PC-3 (cell line): ENCODE measurements around the gene AGPS. TPM values are rescaled to one million over a fixed set of nuclear protein-coding genes. Genes with fewer than 3 reads are reported as not detected.
A peak's percentile ranks its signal among the peaks of the same experiment; 100 is the strongest.

Experiments
- ATAC-seq: fragments of 200-7000 bp; cut with Tn5 transposase; 2 replicates; pipeline ENCODE4 v1.9.1; 2020; ENCODE audit warnings: mild to moderate bottlenecking, moderate library complexity
- BruUV-seq: library from RNA; stranded (reverse); fragments of 400-500 nt; replicated peaks from 2 replicates; lab custom pipeline; 2021; lab: Mats Ljungman, UMichigan
- CTCF ChIA-PET: fragments of 300-600 bp; sonication (Branson Sonifier 250); formaldehyde crosslinking; loops from one replicate; lab custom pipeline; 2022; ENCODE audit warnings: antibody characterized with exemption; lab: Charles Lee
- POLR2A ChIA-PET: fragments of 300-600 bp; sonication (Branson Sonifier 250); formaldehyde crosslinking; loops from one replicate; lab custom pipeline; 2022; ENCODE audit warnings: antibody characterized with exemption; ENCODE audit not compliant: unreplicated experiment; lab: Charles Lee
- DNase-seq: peaks from one replicate; pipeline ENCODE4 v3.0.0-alpha.2; 2015
- H2AFZ ChIP-seq: fragments of 300-600 bp; sonication (generic); 2 replicates; pipeline ENCODE4 v1.6.0; 2016; ENCODE audit warnings: antibody characterized with exemption, low read length
- H3F3A ChIP-seq: fragments of 300-600 bp; sonication (generic); one replicate; pipeline ENCODE4 v1.6.0; 2017; ENCODE audit warnings: antibody characterized with exemption, low read length, control low read depth, mild to moderate bottlenecking; ENCODE audit not compliant: unreplicated experiment
- H3K27ac ChIP-seq: fragments of 300-600 bp; sonication (generic); 2 replicates; pipeline ENCODE4 v1.5.1; 2016; ENCODE audit warnings: mild to moderate bottlenecking, low read length
- H3K27me3 ChIP-seq: fragments of 300-600 bp; sonication (generic); 2 replicates; pipeline ENCODE4 v1.6.1; 2016; ENCODE audit warnings: low read length, mixed read lengths
- H3K36me3 ChIP-seq: fragments of 300-600 bp; sonication (generic); 2 replicates; pipeline ENCODE4 v1.6.1; 2016; ENCODE audit warnings: low read depth, mixed run types, low read length, mixed read lengths
- H3K4me1 ChIP-seq: fragments of 300-600 bp; sonication (generic); 2 replicates; pipeline ENCODE4 v1.5.1; 2016; ENCODE audit warnings: low read length; ENCODE audit not compliant: insufficient read depth
- H3K4me2 ChIP-seq: fragments of 300-600 bp; sonication (generic); 2 replicates; pipeline ENCODE4 v1.6.0; 2016; ENCODE audit warnings: low read length
- H3K4me3 ChIP-seq: fragments of 300-600 bp; sonication (generic); 2 replicates; pipeline ENCODE4 v1.5.1; 2016; ENCODE audit warnings: mild to moderate bottlenecking, low read length, mixed read lengths
- H3K79me2 ChIP-seq: fragments of 300-600 bp; sonication (generic); 2 replicates; pipeline ENCODE4 v1.6.1; 2017; ENCODE audit warnings: low read length, mixed read lengths
- H3K9ac ChIP-seq: fragments of 300-600 bp; sonication (generic); 2 replicates; pipeline ENCODE4 v1.6.0; 2016; ENCODE audit warnings: mild to moderate bottlenecking, low read length
- H3K9me2 ChIP-seq: fragments of 300-600 bp; sonication (generic); replicated peaks from 2 replicates; pipeline ENCODE4 v1.6.1; 2016; ENCODE audit warnings: mixed run types, low read length, mixed read lengths
- H3K9me3 ChIP-seq: fragments of 300-600 bp; sonication (generic); 2 replicates; pipeline ENCODE4 v1.6.1; 2016; ENCODE audit warnings: low read length, mixed read lengths
- H4K20me1 ChIP-seq: fragments of 300-600 bp; sonication (generic); 2 replicates; pipeline ENCODE4 v1.6.1; 2016; ENCODE audit warnings: low read length, mixed read lengths
- CTCF ChIP-seq: fragments of 300-600 bp; sonication (generic); conservative IDR thresholded peaks from 2 replicates; pipeline ENCODE4 v1.5.1; 2017; ENCODE audit warnings: antibody characterized with exemption, low read depth, mild to moderate bottlenecking, low read length
- EZH2 ChIP-seq: fragments of 300-600 bp; sonication (generic); IDR thresholded peaks from one replicate; pipeline ENCODE4 v1.6.1; 2017; ENCODE audit warnings: antibody characterized with exemption, mild to moderate bottlenecking, low read length; ENCODE audit not compliant: unreplicated experiment
- EZH2phosphoT487 ChIP-seq: fragments of 300-600 bp; sonication (generic); IDR thresholded peaks from 2 replicates; pipeline ENCODE4 v1.6.1; 2018; ENCODE audit warnings: mild to moderate bottlenecking, antibody characterized with exemption, low read length, borderline replicate concordance
- intact Hi-C: fragments of 100-400 bp; cut with micrococcal nuclease; formaldehyde crosslinking; loops from 2 replicates; pipeline ENCODE4 v1.9.0; 2023
- total RNA-seq: library from RNA; depleted of rRNA; stranded (reverse); fragments of >200 nt; gene quantifications from 2 replicates; pipeline ENCODE4 v1.2.3, GENCODE V29; 2014

AGPS gene
- total RNA-seq, 1 experiment from 2014 or later, result 147 TPM

- Histone ChIP-seq H3K79me2 (peaks cover 41% of the 10 kb centered on the region), H3K4me3 (no peak overlapping the region), H3K9me2 (no peaks in the 10 kb centered on the region), H4K20me1 (no peaks in the 10 kb centered on the region), H3K4me1 (no peaks in the 10 kb centered on the region), H3K27me3 (no peaks in the 10 kb centered on the region), H3K27ac (no peak overlapping the region), H3K4me2 (no peak overlapping the region), H3K36me3 (peaks cover 40% of the 10 kb centered on the region), H3F3A (no peaks in the 10 kb centered on the region), H3K9me3 (0 out of 2 replicates have a peak, but pooled peaks cover 4% of the 10 kb centered on the region), H2AFZ (no peak overlapping the region), H3K9ac (no peak overlapping the region)
- ATAC-seq (no peak), DNase-seq (peak; percentile 20)
- no TSS peak for BruUV-seq
- POLR2A ChIA-PET, result no interaction called here
- TF ChIP-seq EZH2 (no peak), EZH2phosphoT487 (no peak), CTCF (no peak)
- CTCF ChIA-PET, result no interaction called here
- intact Hi-C loops, result no loop called here
Observed at GRCh38 chr2:177433402-177433801, 40.8 kb downstream of the AGPS start.

- no peak overlapping the region for H3K4me3 ChIP-seq
- H3K4me1 ChIP-seq, result no peaks in the 10 kb centered on the region
- intact Hi-C loops, result no loop called here
- no TSS peak for BruUV-seq
- no peaks in the 10 kb centered on the region for H3F3A ChIP-seq
- no peak overlapping the region for H3K4me2 ChIP-seq
- H3K9me2 ChIP-seq, result no peaks in the 10 kb centered on the region
- CTCF ChIA-PET, result no interaction called here
- no peak overlapping the region for H3K27ac ChIP-seq
- TF ChIP-seq CTCF (no peak), EZH2phosphoT487 (no peak), EZH2 (no peak)
- H3K79me2 ChIP-seq, result peaks cover 31% of the 10 kb centered on the region
- POLR2A ChIA-PET, result no interaction called here
- H3K9ac ChIP-seq, result no peak overlapping the region
- H3K27me3 ChIP-seq, result no peaks in the 10 kb centered on the region
- no peak for DNase-seq
- ATAC-seq, result no peak
- no peak overlapping the region for H2AFZ ChIP-seq
- peaks cover 38% of the 10 kb centered on the region for H3K36me3 ChIP-seq
- H3K9me3 ChIP-seq, result 0 out of 2 replicates have a peak, but pooled peaks cover 4% of the 10 kb centered on the region
- H4K20me1 ChIP-seq, result no peaks in the 10 kb centered on the region
Observed at GRCh38 chr2:177434475-177434874, 41.9 kb downstream of the AGPS start.

- no peaks in the 10 kb centered on the region for H3K27me3 ChIP-seq
- no TSS peak for BruUV-seq
- no peak overlapping the region for H3K27ac ChIP-seq
- H3K4me2 ChIP-seq, result no peak overlapping the region
- DNase-seq, result no peak
- POLR2A ChIA-PET, result no interaction called here
- H3K36me3 ChIP-seq, result peaks cover 23% of the 10 kb centered on the region; the same call in 1 of the 2 replicates
- H3K79me2 ChIP-seq, result no peaks in the 10 kb centered on the region
- H3F3A ChIP-seq, result no peaks in the 10 kb centered on the region
- no peak for TF ChIP-seq CTCF
- TF ChIP-seq EZH2, result no peak
- no peak for TF ChIP-seq EZH2phosphoT487
- H4K20me1 ChIP-seq, result no peaks in the 10 kb centered on the region
- intact Hi-C loops, result no loop called here
- no peak overlapping the region for H3K9ac ChIP-seq
- H3K9me3 ChIP-seq, result no peaks in the 10 kb centered on the region
- ATAC-seq, result no peak
- no peak overlapping the region for H3K4me3 ChIP-seq
- CTCF ChIA-PET, result no interaction called here
- H2AFZ ChIP-seq, result no peak overlapping the region
- no peaks in the 10 kb centered on the region for H3K4me1 ChIP-seq
- H3K9me2 ChIP-seq, result no peaks in the 10 kb centered on the region
Observed at GRCh38 chr2:177445200-177445599, 52.6 kb downstream of the AGPS start.
